Astrocyte of the spinal cord (primary cell): Measurements from ENCODE around the gene NGF.
"Not testable (repeated sequence)": the region's sequence is repeated elsewhere in the genome, so short reads cannot be mapped to it uniquely, and the experiment has no call there.

ENCODE experiments used
- DNase-seq: peaks from one replicate; pipeline ENCODE4 v3.0.0; 2011; ENCODE audit warnings: low read depth, low spot score
- H3K4me3 ChIP-seq: 2 replicates; pipeline ENCODE4 v1.5.1; 2011; ENCODE audit warnings: low read depth, mild to moderate bottlenecking, low read length, moderate library complexity
- CTCF ChIP-seq: IDR thresholded peaks from 2 replicates; pipeline ENCODE4 v1.5.1; 2012; ENCODE audit warnings: low read depth, mild to moderate bottlenecking, low read length, inconsistent platforms
- in situ Hi-C: cut with HindIII; loops from 2 replicates; pipeline ENCODE4 v1.10.0; 2017; ENCODE audit warnings: low sequenced_read_pairs

NGF gene

GRCh38 chr1:115312742-115313141, 25.3 kb downstream of the NGF start:
- in situ Hi-C loops = no loop called here
- DNase-seq = no peak
- H3K4me3 ChIP-seq = no peak overlapping the region
- no peak for TF ChIP-seq CTCF

DNA sequence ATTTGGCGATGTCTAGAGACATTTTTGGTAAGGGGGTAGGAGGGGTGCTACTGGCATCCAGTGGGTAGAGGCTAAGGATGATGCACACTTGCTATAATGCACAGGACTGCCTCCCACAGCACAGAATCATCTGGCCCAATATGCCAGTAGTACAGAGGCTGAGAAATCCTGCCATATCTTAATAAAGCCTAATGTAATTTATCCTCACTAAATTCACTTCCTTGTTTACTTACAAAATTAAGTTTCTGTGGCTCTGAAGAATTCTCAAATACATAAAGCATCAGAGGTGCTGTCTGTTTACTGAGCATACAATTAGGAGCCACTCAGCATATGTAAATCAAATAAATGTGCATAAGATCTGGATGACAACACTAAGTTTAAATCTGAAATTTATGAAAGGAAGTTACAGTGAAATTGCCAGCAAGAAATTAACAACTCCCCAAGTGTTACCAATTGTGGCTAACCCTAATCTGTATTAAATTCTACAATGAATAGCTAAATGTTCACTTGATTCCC, 26.5 kb downstream of the NGF start:
- no peak for DNase-seq
- H3K4me3 ChIP-seq = no peak overlapping the region
- in situ Hi-C loops = no loop called here
- no peak for TF ChIP-seq CTCF

DNA sequence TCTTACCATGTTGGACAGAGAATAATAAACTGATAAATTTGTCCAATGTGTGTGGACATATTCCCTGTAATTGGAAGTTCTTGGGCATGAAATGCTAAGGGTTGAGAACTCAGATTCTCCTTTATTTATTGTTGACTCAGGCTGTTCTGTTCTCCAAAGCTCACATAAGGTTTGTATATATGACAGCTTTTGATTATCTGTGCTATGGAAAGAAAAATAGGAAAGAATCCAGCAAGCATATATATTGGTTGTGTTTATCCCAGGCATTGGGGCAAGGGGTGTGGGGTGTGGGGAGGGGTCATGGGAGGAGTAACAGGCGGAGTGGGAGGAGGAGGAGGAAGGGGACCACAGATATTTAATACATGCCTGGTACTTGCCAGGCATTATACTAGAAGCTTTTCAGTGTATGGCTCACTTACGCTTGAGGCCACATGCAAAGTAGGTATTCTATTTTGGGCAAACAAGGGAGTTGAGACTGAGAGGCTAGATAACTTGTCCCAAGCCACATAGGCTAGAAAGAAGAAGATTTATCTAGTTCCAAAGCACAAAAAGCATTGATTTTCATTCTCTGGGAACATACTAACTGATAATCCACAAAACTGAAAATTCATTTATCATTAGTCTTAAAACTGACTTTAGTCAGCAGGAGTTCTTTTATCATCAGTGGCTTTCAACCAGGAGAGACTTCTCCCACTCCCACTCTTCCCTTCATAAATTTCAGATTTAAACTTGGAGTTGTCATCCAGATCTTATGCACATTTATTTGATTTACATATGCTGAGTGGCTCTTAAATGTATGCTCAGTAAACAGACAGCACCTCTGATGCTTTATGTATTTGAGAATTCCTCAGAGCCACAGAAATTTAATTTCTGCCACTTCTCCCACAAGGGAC, 27.2 kb downstream of the NGF start:
- no peak overlapping the region for H3K4me3 ChIP-seq
- DNase-seq = no peak
- TF ChIP-seq CTCF = no peak
- in situ Hi-C loops = no loop called here

DNA sequence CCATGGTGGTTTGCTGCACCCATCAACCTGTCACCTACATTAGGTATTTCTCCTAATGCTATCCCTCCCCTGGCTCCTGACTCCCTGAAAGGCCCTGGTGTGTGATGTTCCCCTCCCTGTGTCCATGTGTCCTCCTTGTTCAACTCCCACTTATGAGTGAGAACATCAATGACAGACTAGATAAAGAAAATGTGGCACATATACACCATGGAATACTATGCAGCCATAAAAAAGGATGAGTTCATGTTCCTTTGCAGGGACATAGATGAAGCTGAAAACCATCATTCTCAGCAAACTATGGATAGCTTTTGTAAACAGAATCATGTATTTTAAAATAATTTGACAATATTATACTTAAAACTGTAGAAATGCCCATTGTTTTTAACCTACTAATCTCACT, 28.5 kb downstream of the NGF start:
- DNase-seq, H3K4me3 ChIP-seq, in situ Hi-C loops: not testable (repeated sequence)

DNA sequence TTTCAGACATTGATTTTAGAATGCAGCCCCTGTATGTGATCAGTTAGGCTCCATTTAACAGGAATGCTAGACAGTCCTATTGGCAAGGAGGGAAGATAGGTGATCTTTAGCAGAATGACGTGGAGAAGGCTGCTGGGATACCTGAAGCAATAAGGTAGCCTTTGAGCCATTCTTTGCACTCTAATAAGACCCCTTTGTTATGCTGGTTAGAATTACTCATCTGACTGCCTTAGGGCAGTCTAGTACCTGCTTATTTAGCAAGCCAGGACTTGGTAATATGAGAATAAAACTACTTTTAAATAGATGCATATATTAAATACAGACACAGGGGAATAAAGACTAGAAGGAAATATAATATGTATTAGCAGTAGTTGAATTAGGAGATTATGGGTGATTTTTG, 29.1 kb downstream of the NGF start:
- no peak for DNase-seq
- TF ChIP-seq CTCF = no peak
- in situ Hi-C loops = no loop called here
- no peak overlapping the region for H3K4me3 ChIP-seq

- DNase-seq = no peak
- H3K4me3 ChIP-seq = no peak overlapping the region
- TF ChIP-seq CTCF = no peak
- in situ Hi-C loops = no loop called here
Measured at GRCh38 chr1:115307661-115308060, 30.4 kb downstream of the NGF start.

DNA sequence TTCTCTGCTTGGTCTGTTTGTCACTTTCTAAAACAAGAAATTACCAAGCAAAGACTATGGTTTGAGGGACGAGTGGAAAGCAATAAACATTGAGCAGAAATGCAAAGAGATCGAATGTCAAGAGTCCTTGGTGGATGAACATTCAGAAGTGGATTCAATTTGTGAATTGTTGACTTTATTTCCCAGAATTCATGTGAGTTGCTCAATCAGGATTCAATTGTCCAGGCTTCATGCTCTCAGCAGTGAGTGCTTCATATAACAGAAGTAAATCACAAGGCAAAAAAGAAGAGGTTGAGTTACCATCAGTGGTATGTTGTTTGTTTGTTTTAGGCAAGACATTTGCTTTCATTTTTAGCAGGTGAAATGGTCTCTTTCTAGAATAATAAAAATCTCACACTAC, 31.9 kb downstream of the NGF start:
- TF ChIP-seq CTCF = no peak
- in situ Hi-C loops = no loop called here
- no peak overlapping the region for H3K4me3 ChIP-seq
- no peak for DNase-seq
